Measurements from ENCODE around the gene LRRC32. TPM values are rescaled to one million over a fixed set of nuclear protein-coding genes. Genes with fewer than 3 reads are reported as not detected.
"Not testable (repeated sequence)": the region's sequence is repeated elsewhere in the genome, so short reads cannot be mapped to it uniquely, and the experiment has no call there.

Gene LRRC32
- total RNA-seq, 2 experiments from 2014 or later, result 23.2 to 24.5 TPM

- intact Hi-C loops (cut with micrococcal nuclease), result no loop called here
- no peak overlapping the region for H3K27ac Mint-ChIP-seq
- no peak overlapping the region for H3K4me3 Mint-ChIP-seq
- ChIA-PET POLR2A (no interaction called here), CTCF (no interaction called here)
- no peaks in the 10 kb centered on the region for H3K36me3 Mint-ChIP-seq (ENCODE audit: low read depth)
- H3K4me1 Mint-ChIP-seq (ENCODE audit: low read depth), result peaks cover 23% of the 10 kb centered on the region
- peaks cover 49% of the 10 kb centered on the region for H3K27me3 Mint-ChIP-seq
- peaks cover 7% of the 10 kb centered on the region for H3K9me3 Mint-ChIP-seq
- ATAC-seq (no peak), DNase-seq (peak; percentile 1)
- TF ChIP-seq CTCF (IDR thresholded peaks at IDR 0.05), result no peak
Observed at GRCh38 chr11:76644591-76644990, 26.0 kb downstream of the LRRC32 start.

GRCh38 chr11:76643711-76644110, 26.8 kb downstream of the LRRC32 start:
- H3K36me3 Mint-ChIP-seq (ENCODE audit: low read depth); intact Hi-C loops (cut with micrococcal nuclease); CTCF ChIA-PET; DNase-seq; H3K4me3 Mint-ChIP-seq; ATAC-seq; H3K9me3 Mint-ChIP-seq; H3K27ac Mint-ChIP-seq: not testable (repeated sequence)
- POLR2A ChIA-PET, result interaction anchor here (1.4 kb wide), 1 partner anchor 40 kb away, joined by 3 read pairs; no protein-coding TSS in a partner anchor
- H3K4me1 Mint-ChIP-seq (ENCODE audit: low read depth), result peaks cover 23% of the 10 kb centered on the region
- peaks cover 51% of the 10 kb centered on the region for H3K27me3 Mint-ChIP-seq

GRCh38 chr11:76642341-76642740, 28.2 kb downstream of the LRRC32 start:
- H3K36me3 Mint-ChIP-seq (ENCODE audit: low read depth), result no peaks in the 10 kb centered on the region
- CTCF ChIA-PET, result interaction anchor here (1.0 kb wide), 1 partner anchor 43 kb away, joined by 3 read pairs; no protein-coding TSS in a partner anchor
- H3K27ac Mint-ChIP-seq, result peak overlapping the region; percentile 94
- peaks cover 29% of the 10 kb centered on the region for H3K4me1 Mint-ChIP-seq (ENCODE audit: low read depth)
- TF ChIP-seq CTCF (IDR thresholded peaks at IDR 0.05), result no peak
- peaks cover 4% of the 10 kb centered on the region for H3K9me3 Mint-ChIP-seq
- H3K27me3 Mint-ChIP-seq, result peaks cover 46% of the 10 kb centered on the region
- ATAC-seq (peak; percentile 97), DNase-seq (peak; percentile 87)
- POLR2A ChIA-PET, result interaction anchor here (1.0 to 1.4 kb wide), 2 partner anchors 13 to 38 kb away, joined by 3 read pairs; no protein-coding TSS in a partner anchor
- peak overlapping the region; percentile 52 for H3K4me3 Mint-ChIP-seq
- intact Hi-C loops (cut with micrococcal nuclease), result no loop called here

- H3K36me3 Mint-ChIP-seq (ENCODE audit: low read depth), result no peaks in the 10 kb centered on the region
- H3K9me3 Mint-ChIP-seq, result peaks cover under 1% of the 10 kb centered on the region
- H3K4me1 Mint-ChIP-seq (ENCODE audit: low read depth), result peaks cover 29% of the 10 kb centered on the region
- ChIA-PET CTCF (interaction anchor here (1.0 kb wide), 1 partner anchor 43 kb away, joined by 3 read pairs; no protein-coding TSS in a partner anchor), POLR2A (interaction anchor here (1.0 kb wide), 1 partner anchor 12 kb away, joined by 3 read pairs; no protein-coding TSS in a partner anchor)
- ATAC-seq (peak; percentile 10), DNase-seq (peak; percentile 4)
- TF ChIP-seq CTCF (IDR thresholded peaks at IDR 0.05), result no peak
- H3K4me3 Mint-ChIP-seq, result peak overlapping the region; percentile 52
- intact Hi-C loops (cut with micrococcal nuclease), result no loop called here
- H3K27ac Mint-ChIP-seq, result peak overlapping the region; percentile 94
- H3K27me3 Mint-ChIP-seq, result peaks cover 46% of the 10 kb centered on the region
Observed at GRCh38 chr11:76641905-76642304, 28.6 kb downstream of the LRRC32 start.

GRCh38 chr11:76640501-76640900, 30.0 kb downstream of the LRRC32 start:
- Mint-ChIP-seq H3K27me3 (peaks cover 35% of the 10 kb centered on the region), H3K27ac (no peak overlapping the region), H3K9me3 (no peaks in the 10 kb centered on the region), H3K4me3 (no peak overlapping the region), H3K36me3 (ENCODE audit: low read depth) (no peaks in the 10 kb centered on the region), H3K4me1 (ENCODE audit: low read depth) (peaks cover 29% of the 10 kb centered on the region)
- intact Hi-C loops (cut with micrococcal nuclease), result no loop called here
- DNase-seq, result peak; percentile 1
- ChIA-PET CTCF (no interaction called here), POLR2A (interaction anchor here (1.2 kb wide), 1 partner anchor 10 kb away, joined by 4 read pairs; no protein-coding TSS in a partner anchor)
- ATAC-seq, result no peak
- TF ChIP-seq CTCF (IDR thresholded peaks at IDR 0.05), result no peak

Measured in activated CD8-positive, alpha-beta T cell treated with anti-CD3 and anti-CD28 coated beads for 36 hours (primary cell).